ENCODE measurements around the gene NUP188. TPM values are rescaled to one million over a fixed set of nuclear protein-coding genes. Genes with fewer than 3 reads are reported as not detected.
A peak's percentile ranks its signal among the peaks of the same experiment; 100 is the strongest.

NUP188 gene
- polyA plus RNA-seq, 1 donor from 2014 or later = 24.0 TPM

DNA sequence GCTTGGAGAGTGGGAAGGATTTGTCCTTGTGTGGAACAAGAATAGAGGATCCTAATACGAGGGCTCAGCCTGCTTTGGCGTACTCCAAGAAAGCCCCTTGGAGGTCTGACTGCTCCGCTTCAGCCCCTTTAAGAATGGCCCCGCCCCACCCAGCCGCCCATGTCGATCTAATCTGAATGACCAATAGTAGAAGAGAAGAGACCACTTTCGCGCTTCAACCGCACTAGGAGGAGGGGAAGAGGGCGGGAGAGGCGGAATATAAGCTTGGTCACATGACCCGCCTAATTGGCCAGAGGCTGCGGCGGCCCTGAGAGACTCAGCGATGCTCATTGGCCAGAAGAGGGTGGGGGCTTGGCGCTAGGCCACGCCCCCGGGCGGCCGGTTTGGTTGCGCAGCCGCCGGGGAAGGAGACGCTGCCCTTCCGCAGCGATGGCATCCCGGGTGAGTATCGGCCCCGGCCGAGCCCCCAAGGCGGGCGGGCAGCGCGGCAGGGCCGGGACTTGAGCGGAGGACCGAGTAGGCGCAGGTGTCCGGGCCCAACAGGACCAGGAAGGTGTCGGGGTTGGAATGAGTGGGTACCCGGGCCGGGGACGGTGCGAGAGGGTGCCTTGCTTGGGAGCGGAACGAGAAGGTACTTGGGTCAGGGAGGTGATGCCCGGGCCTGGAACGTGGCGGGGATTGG, 88.9 kb downstream of the NUP188 start, which contains the start of gene MIGA2:
MIGA2 (plus strand) TSS at position 386 of the 682 bp plus-strand sequence. CDS start 3,969 bp downstream, outside the sequence.
- peak within 1 kb of the TSS; percentile 88 for H2AFZ ChIP-seq (ENCODE audit: low read depth, low read length)
- H3K27me3 ChIP-seq (ENCODE audit: insufficient read depth, low read depth, low read length) = no peaks in the 10 kb centered on the region
- no peaks in the 10 kb centered on the region for H3K9me3 ChIP-seq (ENCODE audit: low read length)
- peaks cover 9% of the 10 kb centered on the region for H3K79me2 ChIP-seq (replicated peaks; ENCODE audit: insufficient read depth, low read length)
- H3K27ac ChIP-seq (ENCODE audit: low read length) = peak within 1 kb of the TSS; percentile 71
- H3K9ac ChIP-seq (ENCODE audit: low read length) = peak within 1 kb of the TSS; percentile 86
- H3K4me3 ChIP-seq (ENCODE audit: low read length) = peak within 1 kb of the TSS; percentile 99
- TF ChIP-seq SMC3 (conservative IDR thresholded peaks at IDR 0.05; ENCODE audit: poor library complexity) (peak; percentile 43), EZH2 (IDR thresholded peaks at IDR 0.05; ENCODE audit: borderline replicate concordance, insufficient read depth, low read length, poor library complexity, severe bottlenecking) (no peak), POLR2AphosphoS5 (IDR thresholded peaks at IDR 0.05) (peak; percentile 78), MXI1 (conservative IDR thresholded peaks at IDR 0.05; ENCODE audit: poor library complexity, severe bottlenecking) (peak; percentile 91), TAF1 (IDR thresholded peaks at IDR 0.05; ENCODE audit: low read depth) (peak; percentile 87), REST (IDR thresholded peaks at IDR 0.05; ENCODE audit: borderline replicate concordance) (peak; percentile 84), RAD21 (conservative IDR thresholded peaks at IDR 0.05) (peak; percentile 18), EP300 (conservative IDR thresholded peaks at IDR 0.05; ENCODE audit: poor library complexity, severe bottlenecking) (peak; percentile 29)
- TF ChIP-seq, protein P1, sequence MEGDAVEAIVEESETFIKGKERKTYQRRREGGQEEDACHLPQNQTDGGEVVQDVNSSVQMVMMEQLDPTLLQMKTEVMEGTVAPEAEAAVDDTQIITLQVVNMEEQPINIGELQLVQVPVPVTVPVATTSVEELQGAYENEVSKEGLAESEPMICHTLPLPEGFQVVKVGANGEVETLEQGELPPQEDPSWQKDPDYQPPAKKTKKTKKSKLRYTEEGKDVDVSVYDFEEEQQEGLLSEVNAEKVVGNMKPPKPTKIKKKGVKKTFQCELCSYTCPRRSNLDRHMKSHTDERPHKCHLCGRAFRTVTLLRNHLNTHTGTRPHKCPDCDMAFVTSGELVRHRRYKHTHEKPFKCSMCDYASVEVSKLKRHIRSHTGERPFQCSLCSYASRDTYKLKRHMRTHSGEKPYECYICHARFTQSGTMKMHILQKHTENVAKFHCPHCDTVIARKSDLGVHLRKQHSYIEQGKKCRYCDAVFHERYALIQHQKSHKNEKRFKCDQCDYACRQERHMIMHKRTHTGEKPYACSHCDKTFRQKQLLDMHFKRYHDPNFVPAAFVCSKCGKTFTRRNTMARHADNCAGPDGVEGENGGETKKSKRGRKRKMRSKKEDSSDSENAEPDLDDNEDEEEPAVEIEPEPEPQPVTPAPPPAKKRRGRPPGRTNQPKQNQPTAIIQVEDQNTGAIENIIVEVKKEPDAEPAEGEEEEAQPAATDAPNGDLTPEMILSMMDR (IDR thresholded peaks at IDR 0.05; ENCODE audit: poor library complexity, severe bottlenecking) = peak; percentile 11
- peaks cover under 1% of the 10 kb centered on the region for H3K36me3 ChIP-seq (ENCODE audit: insufficient read depth, low read length)
- peak within 1 kb of the TSS; percentile 68 for H3K4me2 ChIP-seq (ENCODE audit: low read length)
- no peaks in the 10 kb centered on the region for H3K9me2 ChIP-seq (ENCODE audit: insufficient read depth, low read length)
- H4K20me1 ChIP-seq (ENCODE audit: insufficient read depth) = no peaks in the 10 kb centered on the region
- H3F3A ChIP-seq (ENCODE audit: insufficient read depth, low read length, poor library complexity, severe bottlenecking) = no peaks in the 10 kb centered on the region

DNA sequence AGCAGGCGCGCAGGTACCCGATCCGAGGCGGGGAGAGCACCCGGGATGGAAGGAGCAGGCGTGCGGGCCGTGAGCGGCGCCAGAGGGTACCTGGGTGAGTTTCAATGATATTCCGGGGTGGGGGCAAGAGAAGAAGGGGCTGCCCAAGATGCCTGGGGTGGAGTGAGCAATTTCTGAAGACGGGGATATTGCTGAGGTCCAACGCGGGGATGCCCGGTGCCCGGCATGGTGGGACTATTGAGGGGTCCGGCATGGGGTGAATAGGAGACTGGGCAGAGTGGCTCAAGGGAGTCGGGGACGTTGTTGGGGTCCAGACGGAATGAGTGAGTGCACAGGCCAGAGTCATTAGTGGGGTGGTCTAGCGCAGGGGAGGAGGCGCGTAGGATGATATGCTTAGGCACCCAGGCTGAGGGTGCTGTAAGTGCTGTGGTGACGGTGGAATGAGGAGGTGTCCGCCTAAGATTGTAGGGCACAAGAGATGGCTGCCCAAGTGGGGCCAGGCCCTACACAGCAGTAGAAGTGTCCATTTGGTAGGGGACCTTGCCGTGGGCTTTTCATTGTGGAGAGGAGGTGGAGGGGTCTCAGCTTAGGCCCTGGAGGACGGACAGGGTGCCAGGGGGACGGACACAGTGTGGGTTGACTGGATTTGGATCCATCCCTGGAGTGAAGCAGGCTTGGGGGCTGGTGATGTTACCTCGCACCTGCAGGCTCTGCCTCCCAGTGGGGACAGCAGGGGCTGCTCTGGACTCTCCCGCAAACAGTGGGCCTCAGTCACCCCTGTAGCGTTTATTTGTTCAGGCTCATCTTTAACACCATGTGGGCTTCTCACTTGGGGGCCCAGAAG, 89.6 kb downstream of the NUP188 start:
- H4K20me1 ChIP-seq (ENCODE audit: insufficient read depth) = no peaks in the 10 kb centered on the region
- H3F3A ChIP-seq (ENCODE audit: insufficient read depth, low read length, poor library complexity, severe bottlenecking) = no peaks in the 10 kb centered on the region
- peak overlapping the region; percentile 65 for H3K4me2 ChIP-seq (ENCODE audit: low read length)
- H3K9ac ChIP-seq (ENCODE audit: low read length) = peak overlapping the region; percentile 86
- H3K9me2 ChIP-seq (ENCODE audit: insufficient read depth, low read length) = no peaks in the 10 kb centered on the region
- peak overlapping the region; percentile 99 for H3K4me3 ChIP-seq (ENCODE audit: low read length)
- peaks cover 4% of the 10 kb centered on the region for H3K36me3 ChIP-seq (ENCODE audit: insufficient read depth, low read length)
- H3K27ac ChIP-seq (ENCODE audit: low read length) = peak overlapping the region; percentile 71
- no peaks in the 10 kb centered on the region for H3K9me3 ChIP-seq (ENCODE audit: low read length)
- peaks cover 9% of the 10 kb centered on the region for H3K79me2 ChIP-seq (replicated peaks; ENCODE audit: insufficient read depth, low read length)
- H2AFZ ChIP-seq (ENCODE audit: low read depth, low read length) = peak overlapping the region; percentile 88
- no peaks in the 10 kb centered on the region for H3K27me3 ChIP-seq (ENCODE audit: insufficient read depth, low read depth, low read length)
- TF ChIP-seq POLR2AphosphoS5 (IDR thresholded peaks at IDR 0.05) = no peak
- TF ChIP-seq SMC3 (conservative IDR thresholded peaks at IDR 0.05; ENCODE audit: poor library complexity) = no peak
- TF ChIP-seq MXI1 (conservative IDR thresholded peaks at IDR 0.05; ENCODE audit: poor library complexity, severe bottlenecking) = peak; percentile 62
